Psoas muscle (tissue), 8 donors: Measurements from ENCODE around the gene KDM2B. TPM values are rescaled to one million over a fixed set of nuclear protein-coding genes. Genes with fewer than 3 reads are reported as not detected.
"Not testable (repeated sequence)": the region's sequence is repeated elsewhere in the genome, so short reads cannot be mapped to it uniquely, and the experiment has no call there.

Experiments
- ATAC-seq, 4 donors: fragments of 200-7000 bp; cut with Tn5 transposase; one replicate each; pipeline ENCODE4 v1.9.1; 2020; ENCODE audit warnings: moderate library complexity in 3 of 4, mild to moderate bottlenecking in 2 of 4
- DNase-seq, 2 donors: peaks; one replicate each; pipeline ENCODE4 v3.0.0-alpha.2; 2020
- H3K27ac ChIP-seq: fragments of 200-600 bp; one replicate; pipeline ENCODE4 v1.8.0; 2022
- H3K27me3 ChIP-seq, 3 donors: fragments of 200-600 bp in 1 of 3; one replicate each; pipeline versions ENCODE4 v1.6.1 to v1.8.0; 2013 to 2022; ENCODE audit warnings: low read length in 2 of 3, mild to moderate bottlenecking in 2 of 3, moderate library complexity in 1 of 3; ENCODE audit not compliant: insufficient read depth in 3 of 3
- H3K36me3 ChIP-seq, 2 donors: fragments of 200-600 bp in 1 of 2; one replicate each; pipeline versions ENCODE4 v1.6.1 to v1.8.0; 2013 to 2022; ENCODE audit warnings: low read depth in 1 of 2, mild to moderate bottlenecking in 1 of 2, moderate library complexity in 1 of 2; ENCODE audit not compliant: insufficient read depth in 1 of 2
- H3K4me1 ChIP-seq: fragments of 200-600 bp; one replicate; pipeline ENCODE4 v1.8.0; 2022
- H3K4me3 ChIP-seq: fragments of 200-600 bp; one replicate; pipeline ENCODE4 v1.8.0; 2022; ENCODE audit warnings: mild to moderate bottlenecking
- H3K9me3 ChIP-seq: fragments of 200-600 bp; one replicate; pipeline ENCODE4 v1.8.0; 2022
- CTCF ChIP-seq: fragments of 200-600 bp; IDR thresholded peaks from one replicate; pipeline ENCODE4 v1.8.0; 2022; ENCODE audit warnings: antibody characterized with exemption
- WGBS, 3 donors: extraction: QIAGEN DNeasy Blood & Tissue Kit; methylation state at CpG; one replicate each; pipeline versions ENCODE4 v1.1.6 to v1.1.7; 2013; 5-methylcytosine and 5-hydroxymethylcytosine counted together
- intact Hi-C, 2 donors: fragments of 100-400 bp; cut with DNase I; formaldehyde crosslinking; loops; one replicate each; pipeline versions ENCODE4 v1.11.0 to v1.14.2; 2022
- polyA plus RNA-seq, 3 donors: library from polyadenylated mRNA; stranded (reverse); fragments of 200-250 nt; gene quantifications; one replicate each; pipeline ENCODE4 v1.2.3, GENCODE V29; 2013
- total RNA-seq, 4 donors: library from RNA; stranded (reverse); fragmentation: NEBNext Ultra II Directional in 2 of 4; extraction: Animal tissue kit (Norgen Biotek cat#: 25700) in 2 of 4; gene quantifications; one replicate each; pipeline versions ENCODE4 v1.2.1 to v1.2.4, GENCODE V29; 2021 to 2023
- donor health status: healthy with polysubstance abuse.
- donor health status: DM: no; HTN: no; CAD: no; lungs with moderate emphysema.
- donor health status: Bipolar disorder and iron deficiency.
- donor health status: healthy.
- donor health status: DM: yes; HTN: yes; CAD: no.
- donor health status: DM: no; HTN: no; CAD: no.
- donor health status: DM: no; HTN: no; CAD: no.
- donor health status: DM: yes; HTN: yes; CAD: no.

Gene KDM2B
- total and polyA plus RNA-seq, 7 donors = 6.3 to 11.5 (median 9.9) TPM

GRCh38 chr12:121489874-121490273 lies 90.9 kb downstream of the KDM2B start:
- WGBS, 3 donors = 81 to 83% (median 82%) methylated on average over 16 of the region's 16 CpGs
- H3K4me3 ChIP-seq = no peak overlapping the region
- H3K27me3 ChIP-seq = no peaks in the 10 kb centered on the region
- intact Hi-C loops = no loop called here
- no peaks in the 10 kb centered on the region for H3K4me1 ChIP-seq
- H3K27ac ChIP-seq = no peak overlapping the region
- no peaks in the 10 kb centered on the region for H3K9me3 ChIP-seq
- H3K36me3 ChIP-seq = peaks cover 0 to 20% of the 10 kb centered on the region in 2 donors
- no peak for ATAC-seq
- no peak for TF ChIP-seq CTCF
- no peak for DNase-seq

DNA sequence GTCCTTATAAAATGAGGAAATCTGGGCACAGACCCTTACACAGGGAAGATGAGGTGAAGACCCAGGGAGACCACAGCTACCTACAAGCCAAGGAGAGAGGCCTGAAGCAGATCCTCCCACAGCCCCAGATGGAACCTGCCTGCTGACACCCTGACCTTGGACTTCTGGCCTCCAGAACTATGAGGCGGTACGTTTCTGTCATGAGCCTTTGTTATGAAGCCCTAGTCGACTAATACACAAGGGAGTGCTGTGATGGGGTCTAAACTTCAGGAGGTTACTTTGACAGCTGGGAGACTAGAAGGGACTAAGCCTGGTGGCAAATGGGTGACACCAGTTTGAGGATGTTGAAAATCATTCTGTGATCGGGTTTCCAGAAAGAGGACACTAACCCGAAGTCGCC lies 95.9 kb downstream of the KDM2B start:
- Histone ChIP-seq H3K27me3 (no peaks in the 10 kb centered on the region), H3K4me3 (no peak overlapping the region), H3K27ac (no peak overlapping the region), H3K4me1 (no peaks in the 10 kb centered on the region), H3K36me3 (peaks cover 0 to 5% of the 10 kb centered on the region in 2 donors), H3K9me3 (no peaks in the 10 kb centered on the region)
- intact Hi-C loops = no loop called here
- no peak for ATAC-seq
- no peak for DNase-seq
- TF ChIP-seq CTCF = no peak
- 77 to 88% (median 78%) methylated on average over 6 of the region's 6 CpGs for WGBS, 3 donors

DNA sequence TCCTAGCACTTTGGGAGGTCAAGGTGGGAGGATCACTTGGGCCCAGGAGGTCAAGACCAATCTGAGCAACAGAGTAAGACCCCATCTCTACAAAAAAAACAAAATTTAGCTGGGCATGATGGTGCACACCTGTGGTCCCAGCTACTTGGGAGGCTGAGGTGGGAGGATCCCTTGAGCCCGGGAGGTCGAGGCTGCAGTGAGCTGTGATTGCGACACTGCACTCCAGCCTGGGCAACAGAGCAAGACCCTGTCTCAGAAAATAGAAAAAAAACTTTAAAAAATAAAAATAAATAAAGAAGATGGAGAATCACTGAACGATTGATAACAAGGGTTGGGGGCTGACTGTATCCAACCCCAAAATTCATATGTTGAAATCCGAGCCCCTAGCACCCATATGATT lies 96.3 kb downstream of the KDM2B start:
- H3K4me1 ChIP-seq, H3K9me3 ChIP-seq, DNase-seq, H3K27ac ChIP-seq, ATAC-seq, H3K27me3 ChIP-seq, H3K4me3 ChIP-seq, H3K36me3 ChIP-seq, intact Hi-C loops: not testable (repeated sequence)
- 90 to 96% (median 93%) methylated on average over 5 of the region's 5 CpGs for WGBS, 3 donors

GRCh38 chr12:121483949-121484348 lies 96.9 kb downstream of the KDM2B start:
- Histone ChIP-seq H3K27me3 (no peaks in the 10 kb centered on the region), H3K4me1 (no peaks in the 10 kb centered on the region), H3K27ac (no peak overlapping the region), H3K9me3 (no peaks in the 10 kb centered on the region), H3K4me3 (no peak overlapping the region), H3K36me3 (no peaks in the 10 kb centered on the region)
- no peak for TF ChIP-seq CTCF
- WGBS, 3 donors = 71 to 85% (median 77%) methylated on average over 4 of the region's 4 CpGs
- ATAC-seq (no peak), DNase-seq (no peak)
- intact Hi-C loops = no loop called here

DNA sequence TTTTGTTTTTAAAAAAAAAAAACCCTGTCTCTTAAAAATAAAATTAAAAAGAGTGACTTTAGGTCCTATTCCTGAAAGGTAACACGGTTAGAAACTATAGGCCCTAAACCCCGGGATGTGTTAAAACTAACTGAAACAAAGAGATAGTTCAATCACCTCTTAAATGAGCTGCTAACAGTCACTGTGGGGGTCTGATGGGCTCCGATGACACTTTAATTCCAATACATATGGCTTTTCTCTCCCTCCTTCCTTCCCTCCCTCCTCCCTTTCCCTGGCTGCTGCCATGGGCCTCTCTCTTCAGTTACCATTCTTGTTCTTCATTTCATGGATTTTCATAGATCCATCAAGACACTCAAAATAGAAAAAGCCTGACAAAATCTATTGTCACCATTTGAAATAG lies 104.3 kb downstream of the KDM2B start:
- Histone ChIP-seq H3K4me3 (no peak overlapping the region), H3K4me1 (no peaks in the 10 kb centered on the region), H3K27ac (no peak overlapping the region), H3K27me3 (no peaks in the 10 kb centered on the region), H3K36me3 (no peaks in the 10 kb centered on the region), H3K9me3 (no peaks in the 10 kb centered on the region)
- TF ChIP-seq CTCF = no peak
- ATAC-seq (no peak), DNase-seq (no peak)
- WGBS, 3 donors = 78 to 87% (median 85%) methylated on average over 3 of the region's 3 CpGs
- intact Hi-C loops = no loop called here
